DMS53 treated with DMSO at 0.1 percent for 48 hours (cell line): Measurements from ENCODE around the gene LSP1.

Source experiments
- DNase-seq: peaks from one replicate; lab custom pipeline; 2025; ENCODE audit not compliant: unreplicated experiment; lab: John Stamatoyannopoulos, UW

The LSP1 gene

DNA sequence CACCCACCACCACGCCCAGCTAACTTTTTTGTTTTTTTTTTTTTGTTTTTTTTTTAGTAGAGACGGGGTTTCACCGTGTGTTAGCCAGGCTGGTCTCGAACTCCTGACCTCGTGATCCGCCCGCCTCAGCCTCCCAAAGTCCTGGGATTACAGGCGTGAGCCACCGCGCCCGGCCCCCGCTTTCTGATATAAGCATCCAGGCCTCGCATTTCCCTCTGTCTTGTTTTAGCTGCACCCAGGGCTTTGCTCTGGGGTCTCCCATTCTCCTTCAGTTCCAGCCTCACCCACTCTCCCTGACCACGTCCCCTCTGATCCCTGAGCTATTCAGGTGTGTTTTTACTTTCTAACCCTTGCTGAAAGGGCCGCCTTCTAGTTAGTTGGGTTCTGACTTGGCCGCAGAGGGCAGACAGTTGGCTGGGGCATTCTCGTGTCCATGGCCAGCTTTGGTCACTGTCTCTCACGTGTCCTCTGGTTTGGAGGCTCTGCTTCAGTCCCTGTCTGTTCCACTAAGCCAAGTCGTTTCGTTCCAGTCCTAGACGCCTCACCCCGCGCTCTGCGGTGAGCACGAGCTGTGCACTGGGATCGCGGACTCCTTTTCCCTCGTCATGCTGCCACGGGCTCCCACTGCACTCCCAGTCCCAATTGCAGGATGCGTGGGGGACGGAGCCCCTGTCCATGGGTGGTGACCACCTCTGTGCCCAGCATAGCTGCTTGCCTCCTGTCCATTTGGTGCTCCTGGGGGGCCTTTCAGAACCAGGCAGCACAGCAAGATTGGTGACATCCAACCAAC is 60.6 kb downstream of the LSP1 start:
- DNase-seq, result no peak

GRCh38 chr11:1915795-1916131 is 62.9 kb downstream of the LSP1 start:
- no peak for DNase-seq

DNA sequence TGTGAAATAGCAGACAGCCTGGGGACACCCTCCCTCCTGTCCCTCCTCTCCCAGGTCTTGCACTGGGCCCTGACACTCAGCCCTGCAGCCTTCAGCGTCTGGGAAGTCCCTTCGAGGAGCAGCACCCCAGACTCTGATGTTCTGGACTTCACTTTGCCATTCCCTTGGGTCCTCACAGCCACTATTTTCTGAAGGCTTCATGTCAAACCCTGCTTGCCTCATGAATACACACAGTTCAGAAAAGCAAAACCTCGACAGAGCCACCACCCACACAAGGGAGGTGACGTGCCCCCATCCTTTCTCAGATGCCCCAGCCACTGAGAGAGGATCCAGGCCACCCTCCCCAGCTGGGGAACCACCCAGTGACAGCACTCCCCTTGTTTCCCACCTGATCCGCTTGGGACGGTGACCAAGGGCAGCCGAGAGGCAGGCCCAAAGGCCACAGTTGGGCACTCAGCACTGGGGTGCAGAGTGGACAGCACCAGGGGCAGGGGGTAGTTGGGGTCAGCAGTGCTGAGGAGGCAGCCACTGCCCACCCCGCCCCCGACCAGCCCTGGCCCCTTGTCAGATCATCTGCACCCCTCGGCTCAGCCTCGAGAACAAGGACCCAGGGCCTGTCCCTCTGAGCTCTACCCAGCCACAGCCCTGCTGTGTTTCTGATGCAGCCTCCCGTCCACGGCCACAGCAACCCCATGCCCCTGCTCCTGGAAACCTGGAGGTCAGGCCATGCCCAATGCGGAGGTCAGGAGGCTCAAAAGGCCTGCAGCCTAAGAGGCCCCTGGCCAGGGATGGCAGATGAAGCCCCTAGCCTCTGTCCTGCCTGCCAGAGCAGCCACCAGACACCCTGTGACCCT is 63.5 kb downstream of the LSP1 start:
- DNase-seq, result no peak

DNA sequence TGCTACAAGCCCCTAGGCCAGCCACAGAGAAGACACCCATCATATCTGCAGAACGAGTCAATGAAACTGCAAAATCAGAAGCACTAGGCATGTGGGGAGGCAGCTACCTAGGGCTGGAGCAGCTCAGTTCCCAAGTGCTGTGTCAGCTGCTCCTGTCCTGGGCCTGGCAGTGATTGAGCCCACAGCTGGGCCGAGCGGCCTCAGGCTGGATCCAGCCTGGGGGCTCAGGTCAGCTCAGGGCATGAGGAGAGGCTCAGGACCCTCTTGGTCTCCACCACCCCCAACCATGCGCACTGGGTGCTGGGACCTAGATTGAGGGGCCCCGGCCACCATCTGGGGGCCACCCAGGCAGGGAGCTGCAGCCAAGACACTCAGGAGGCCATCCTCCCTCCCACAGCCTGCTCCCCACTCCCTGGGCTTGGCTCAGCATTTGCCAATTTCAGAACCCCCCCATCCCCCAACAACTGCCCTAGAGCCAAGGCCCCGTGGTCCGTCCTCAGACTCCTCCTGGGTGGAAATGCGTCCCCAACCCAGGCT is 64.2 kb downstream of the LSP1 start:
- DNase-seq, result no peak

- no peak for DNase-seq
These were observed 64.9 kb downstream of the LSP1 start for GRCh38 chr11:1917523-1918435.

GRCh38 chr11:1918436-1919315 is 65.8 kb downstream of the LSP1 start:
- DNase-seq, result no peak

GRCh38 chr11:1919391-1920127 is 66.7 kb downstream of the LSP1 start, which contains the start of gene TNNT3:
Gene TNNT3, plus strand, starts transcription at chr11:1919703. Its CDS starts 3,172 bp downstream, at chr11:1922875.
- no peak for DNase-seq

DNA sequence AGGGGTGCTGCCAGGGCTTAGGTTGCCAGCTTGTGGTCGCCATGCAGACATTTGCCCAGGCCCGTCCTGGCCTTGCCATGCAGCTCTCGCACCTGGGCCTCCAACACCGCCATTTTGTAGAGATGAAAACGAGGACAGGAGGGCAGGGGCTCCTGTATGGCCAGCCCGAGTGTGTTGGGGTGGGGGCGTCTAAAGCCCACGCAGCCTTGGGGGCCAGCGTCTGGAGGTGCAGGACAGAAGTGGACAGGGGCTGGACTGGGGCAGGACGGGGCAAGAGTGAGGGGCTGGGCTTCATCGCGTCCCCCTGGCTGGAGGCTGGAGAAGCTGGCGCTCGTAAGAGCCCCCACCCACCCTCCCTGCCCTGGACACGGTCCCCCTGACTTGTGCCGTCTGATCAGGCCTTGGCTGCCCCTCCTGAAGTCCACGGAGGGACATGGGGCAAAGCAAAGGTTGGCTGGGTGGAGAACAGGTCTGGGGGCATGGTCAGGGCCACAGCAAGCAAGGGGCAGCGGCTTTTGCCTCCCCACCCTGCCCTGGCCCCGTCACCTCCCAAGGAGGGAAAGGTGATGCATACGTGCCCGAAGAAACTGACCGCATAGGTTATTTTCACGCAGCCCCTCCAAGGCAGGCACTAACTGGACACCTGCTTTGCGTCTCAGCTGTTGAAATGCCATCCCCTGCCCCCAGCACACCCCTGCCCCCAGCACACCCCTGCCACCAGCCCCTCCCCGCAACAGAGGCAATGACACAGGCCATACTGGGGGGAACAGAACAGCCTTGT is 67.4 kb downstream of the LSP1 start:
- no peak for DNase-seq

DNA sequence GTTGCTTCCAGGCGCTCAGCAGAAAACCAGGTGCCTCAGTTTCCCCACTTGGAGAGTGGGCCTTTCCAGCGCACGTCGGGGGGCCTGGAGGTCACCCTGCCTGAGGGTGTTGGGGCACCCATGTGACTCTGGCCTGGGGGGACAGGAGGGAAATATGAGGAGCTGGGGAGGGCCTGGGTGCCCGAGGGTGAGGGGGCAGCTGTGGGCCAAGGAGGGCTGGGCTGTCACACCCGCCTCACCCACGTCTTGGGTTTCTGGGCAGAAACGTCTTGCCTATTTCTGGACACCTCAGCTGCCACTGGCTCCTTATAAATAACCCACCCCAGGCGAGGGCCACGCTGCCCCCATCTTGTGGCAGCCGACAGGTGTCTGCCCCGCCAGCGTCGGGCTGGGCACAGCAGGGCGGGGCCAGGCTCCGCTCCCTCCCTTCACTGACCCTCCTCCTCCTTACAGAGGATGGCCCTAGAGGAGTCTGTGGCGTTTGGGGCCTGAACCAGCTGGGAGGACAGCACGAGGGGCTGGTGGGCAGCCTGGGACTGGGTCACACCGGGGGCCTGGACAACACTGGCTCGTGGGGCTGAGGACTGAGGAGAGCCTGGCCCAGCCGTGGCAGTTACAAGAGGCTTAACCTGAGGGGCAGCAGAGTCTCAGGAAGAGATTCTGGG is 68.2 kb downstream of the LSP1 start:
- DNase-seq, result no peak

DNA sequence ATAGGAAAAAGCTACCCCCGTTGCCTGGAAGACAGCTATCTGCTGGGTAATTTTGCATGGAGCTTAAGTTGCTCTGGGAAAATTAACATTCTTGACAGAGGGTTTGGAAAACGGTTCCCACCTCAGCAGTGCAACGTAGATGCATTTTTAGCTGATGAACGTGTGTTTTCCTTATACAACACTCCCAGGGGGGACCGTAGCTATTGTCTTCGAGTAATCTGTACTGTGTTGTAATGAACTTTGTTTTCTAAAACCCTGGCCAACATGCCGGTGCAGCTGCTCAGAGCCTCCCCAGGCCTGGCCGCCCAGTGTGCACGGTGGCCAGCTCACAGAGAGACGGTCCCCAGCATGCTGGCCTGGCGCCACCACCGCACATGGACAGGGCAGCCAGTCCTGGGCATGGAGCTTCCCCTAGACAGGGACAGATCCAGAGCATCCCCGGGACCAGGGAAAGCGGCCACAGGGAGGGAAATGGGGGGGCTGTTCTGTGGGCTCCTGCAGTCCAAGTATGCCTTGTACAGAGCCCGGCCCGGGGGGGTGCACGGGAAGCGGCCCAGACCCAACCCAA is 68.8 kb downstream of the LSP1 start:
- DNase-seq, result no peak

DNA sequence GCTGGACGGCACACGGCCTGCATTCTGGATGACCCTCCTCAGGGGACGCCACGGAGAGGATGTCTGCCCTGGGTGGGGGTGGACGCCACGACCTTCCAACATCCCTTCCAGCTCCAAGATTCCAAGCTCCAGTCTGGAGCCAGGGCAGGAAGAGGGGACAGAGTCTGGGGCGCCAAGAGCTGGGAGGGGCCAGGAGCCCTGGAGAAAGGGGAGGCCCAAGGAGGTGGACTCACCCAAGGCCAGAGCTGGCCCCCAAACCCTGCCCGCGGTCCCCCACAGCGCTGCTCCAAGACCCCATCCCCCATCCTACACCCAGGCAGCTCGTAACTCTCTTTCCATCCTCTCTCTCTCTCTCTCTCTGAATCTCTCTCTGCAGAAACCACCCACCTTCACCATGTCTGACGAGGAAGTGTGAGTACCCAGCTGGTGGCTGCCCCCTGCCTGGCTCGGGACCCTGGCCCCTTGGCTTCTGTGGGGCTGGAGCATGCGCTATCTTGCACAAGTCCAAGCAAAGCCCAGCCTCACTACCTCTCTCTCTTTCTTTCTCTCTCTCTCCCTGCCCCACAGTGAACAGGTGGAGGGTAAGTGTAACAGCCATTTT is 69.7 kb downstream of the LSP1 start:
- no peak for DNase-seq

DNA sequence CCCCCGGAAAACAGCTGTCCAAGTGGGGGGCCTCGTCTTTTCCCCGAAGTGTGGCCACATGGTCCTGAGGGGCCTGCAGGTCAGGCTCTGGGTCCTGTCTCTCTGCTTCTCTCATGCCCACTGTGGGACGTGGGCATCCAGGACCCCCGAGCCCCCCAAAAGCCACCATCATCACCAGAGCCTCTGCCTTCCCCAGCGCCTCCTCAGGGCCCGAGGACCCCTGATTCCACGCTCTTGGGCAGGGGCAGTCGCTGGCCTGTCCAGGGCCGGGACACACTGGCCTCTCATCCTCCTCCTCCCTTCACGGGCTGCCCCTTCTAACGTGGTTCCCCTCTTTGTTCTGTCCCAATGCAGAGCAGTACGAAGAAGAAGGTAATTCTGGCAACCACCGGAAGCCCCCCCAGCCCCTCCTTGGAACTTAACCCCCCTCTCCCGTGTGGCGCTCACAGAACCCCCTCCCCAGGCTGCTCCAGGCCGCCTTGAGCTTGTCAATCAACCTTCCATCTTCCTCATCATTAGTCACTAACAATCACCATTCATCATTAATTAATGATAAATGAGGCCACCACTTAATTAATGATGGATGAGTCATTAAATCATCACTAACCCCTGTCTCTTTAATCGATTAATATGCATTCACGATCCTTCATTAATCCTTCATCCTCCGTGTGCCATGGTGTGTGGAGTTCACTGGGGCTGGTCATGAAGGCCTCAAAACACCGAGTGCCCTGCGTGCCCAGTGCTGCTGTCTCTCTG is 70.5 kb downstream of the LSP1 start:
- no peak for DNase-seq

GRCh38 chr11:1924181-1924580 is 71.3 kb downstream of the LSP1 start:
- DNase-seq, result no peak

GRCh38 chr11:1924646-1925372 is 71.9 kb downstream of the LSP1 start:
- no peak for DNase-seq

- DNase-seq, result no peak
These were observed 72.7 kb downstream of the LSP1 start for GRCh38 chr11:1925373-1926155.
